HL-60 (cell line): ENCODE measurements around the gene GPC3.
"Not testable (repeated sequence)": the region's sequence is repeated elsewhere in the genome, so short reads cannot be mapped to it uniquely, and the experiment has no call there.

Source experiments
- DNase-seq, 2 experiments: peaks; one replicate each; pipeline ENCODE4 v3.0.0-alpha.2; 2010 to 2020; ENCODE audit warnings: low read depth in 1 of 2, low spot score in 1 of 2
- H3K27ac ChIP-seq: fragments of 250-450 bp; sonication (Bioruptor Pico); replicated peaks from 2 replicates; pipeline ENCODE4 v1.5.1; 2020; ENCODE audit warnings: mild to moderate bottlenecking, moderate library complexity
- H3K27me3 ChIP-seq: fragments of 250-450 bp; sonication (Bioruptor Pico); 2 replicates; pipeline ENCODE4 v1.5.1; 2021; ENCODE audit warnings: mild to moderate bottlenecking, moderate library complexity; ENCODE audit not compliant: insufficient read depth, poor library complexity, severe bottlenecking
- H3K4me3 ChIP-seq: replicated peaks from 2 replicates; pipeline ENCODE4 v1.5.1; 2011; ENCODE audit warnings: mild to moderate bottlenecking, control low read depth, low read length; ENCODE audit not compliant: insufficient read depth
- GABPA ChIP-seq: IDR thresholded peaks from 2 replicates; pipeline ENCODE4 v1.6.1; 2012; ENCODE audit warnings: low read depth
- POLR2AphosphoS5 ChIP-seq: IDR thresholded peaks from 2 replicates; pipeline ENCODE4 v1.6.1; 2012; ENCODE audit warnings: low read depth
- SPI1 ChIP-seq: IDR thresholded peaks from 2 replicates; pipeline ENCODE4 v1.6.1; 2012; ENCODE audit warnings: low read depth, mild to moderate bottlenecking, borderline replicate concordance
- TF ChIP-seq, protein P1 (sequence below): IDR thresholded peaks from 2 replicates; pipeline ENCODE4 v1.6.1; 2012; ENCODE audit warnings: low read depth; ENCODE audit not compliant: insufficient replicate concordance
- TF ChIP-seq, protein P2 (sequence below): IDR thresholded peaks from one replicate; pipeline ENCODE4 v1.5.1; 2011; ENCODE audit warnings: low read length, control low read depth, inconsistent platforms; ENCODE audit not compliant: insufficient read depth

Gene GPC3

DNA sequence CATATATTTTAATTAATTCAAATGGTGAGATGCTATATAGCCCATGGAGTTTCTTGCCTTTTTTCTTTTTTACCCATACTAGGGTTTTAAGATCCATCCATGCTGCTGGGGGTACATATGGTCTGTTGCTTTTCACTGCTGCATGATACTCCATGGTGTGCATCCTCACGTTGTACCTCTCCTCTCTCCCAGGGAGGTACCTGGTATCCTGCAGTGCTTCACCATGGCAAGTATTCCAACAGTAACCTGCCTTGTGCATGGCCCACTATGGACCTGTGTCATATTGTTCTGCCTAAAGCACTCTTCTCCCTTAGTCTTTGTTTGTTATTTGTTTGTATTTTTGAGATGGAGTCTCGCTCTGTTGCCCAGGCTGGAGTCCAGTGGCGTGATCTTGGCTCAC, 455.8 kb downstream of the GPC3 start:
- no peaks in the 10 kb centered on the region for H3K27me3 ChIP-seq
- TF ChIP-seq SPI1 (no peak), GABPA (no peak), POLR2AphosphoS5 (no peak)
- TF ChIP-seq, protein P1, sequence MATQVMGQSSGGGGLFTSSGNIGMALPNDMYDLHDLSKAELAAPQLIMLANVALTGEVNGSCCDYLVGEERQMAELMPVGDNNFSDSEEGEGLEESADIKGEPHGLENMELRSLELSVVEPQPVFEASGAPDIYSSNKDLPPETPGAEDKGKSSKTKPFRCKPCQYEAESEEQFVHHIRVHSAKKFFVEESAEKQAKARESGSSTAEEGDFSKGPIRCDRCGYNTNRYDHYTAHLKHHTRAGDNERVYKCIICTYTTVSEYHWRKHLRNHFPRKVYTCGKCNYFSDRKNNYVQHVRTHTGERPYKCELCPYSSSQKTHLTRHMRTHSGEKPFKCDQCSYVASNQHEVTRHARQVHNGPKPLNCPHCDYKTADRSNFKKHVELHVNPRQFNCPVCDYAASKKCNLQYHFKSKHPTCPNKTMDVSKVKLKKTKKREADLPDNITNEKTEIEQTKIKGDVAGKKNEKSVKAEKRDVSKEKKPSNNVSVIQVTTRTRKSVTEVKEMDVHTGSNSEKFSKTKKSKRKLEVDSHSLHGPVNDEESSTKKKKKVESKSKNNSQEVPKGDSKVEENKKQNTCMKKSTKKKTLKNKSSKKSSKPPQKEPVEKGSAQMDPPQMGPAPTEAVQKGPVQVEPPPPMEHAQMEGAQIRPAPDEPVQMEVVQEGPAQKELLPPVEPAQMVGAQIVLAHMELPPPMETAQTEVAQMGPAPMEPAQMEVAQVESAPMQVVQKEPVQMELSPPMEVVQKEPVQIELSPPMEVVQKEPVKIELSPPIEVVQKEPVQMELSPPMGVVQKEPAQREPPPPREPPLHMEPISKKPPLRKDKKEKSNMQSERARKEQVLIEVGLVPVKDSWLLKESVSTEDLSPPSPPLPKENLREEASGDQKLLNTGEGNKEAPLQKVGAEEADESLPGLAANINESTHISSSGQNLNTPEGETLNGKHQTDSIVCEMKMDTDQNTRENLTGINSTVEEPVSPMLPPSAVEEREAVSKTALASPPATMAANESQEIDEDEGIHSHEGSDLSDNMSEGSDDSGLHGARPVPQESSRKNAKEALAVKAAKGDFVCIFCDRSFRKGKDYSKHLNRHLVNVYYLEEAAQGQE: no peak
- TF ChIP-seq, protein P2, sequence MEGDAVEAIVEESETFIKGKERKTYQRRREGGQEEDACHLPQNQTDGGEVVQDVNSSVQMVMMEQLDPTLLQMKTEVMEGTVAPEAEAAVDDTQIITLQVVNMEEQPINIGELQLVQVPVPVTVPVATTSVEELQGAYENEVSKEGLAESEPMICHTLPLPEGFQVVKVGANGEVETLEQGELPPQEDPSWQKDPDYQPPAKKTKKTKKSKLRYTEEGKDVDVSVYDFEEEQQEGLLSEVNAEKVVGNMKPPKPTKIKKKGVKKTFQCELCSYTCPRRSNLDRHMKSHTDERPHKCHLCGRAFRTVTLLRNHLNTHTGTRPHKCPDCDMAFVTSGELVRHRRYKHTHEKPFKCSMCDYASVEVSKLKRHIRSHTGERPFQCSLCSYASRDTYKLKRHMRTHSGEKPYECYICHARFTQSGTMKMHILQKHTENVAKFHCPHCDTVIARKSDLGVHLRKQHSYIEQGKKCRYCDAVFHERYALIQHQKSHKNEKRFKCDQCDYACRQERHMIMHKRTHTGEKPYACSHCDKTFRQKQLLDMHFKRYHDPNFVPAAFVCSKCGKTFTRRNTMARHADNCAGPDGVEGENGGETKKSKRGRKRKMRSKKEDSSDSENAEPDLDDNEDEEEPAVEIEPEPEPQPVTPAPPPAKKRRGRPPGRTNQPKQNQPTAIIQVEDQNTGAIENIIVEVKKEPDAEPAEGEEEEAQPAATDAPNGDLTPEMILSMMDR: no peak
- DNase-seq: no peak
- no peak overlapping the region for H3K27ac ChIP-seq
- no peak overlapping the region for H3K4me3 ChIP-seq

DNA sequence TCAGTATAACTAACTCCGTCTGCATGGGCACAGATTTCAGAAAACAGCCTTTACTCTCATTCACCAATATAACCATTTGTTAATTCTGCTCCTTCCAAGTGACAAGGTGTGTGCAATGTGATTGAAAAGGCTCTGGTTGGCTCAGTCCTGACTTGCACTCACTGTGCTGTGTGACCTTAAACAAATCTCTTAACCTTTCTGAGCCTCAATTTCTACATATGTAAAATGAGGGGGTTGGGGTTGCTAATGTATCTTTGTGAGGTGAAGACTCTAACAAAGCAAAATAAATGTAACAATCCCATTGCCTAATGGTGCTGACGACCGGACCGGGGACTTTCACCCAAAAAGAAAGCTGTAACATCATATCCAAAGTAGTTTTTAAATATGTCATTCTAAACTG, 457.6 kb downstream of the GPC3 start:
- no peaks in the 10 kb centered on the region for H3K27me3 ChIP-seq
- TF ChIP-seq GABPA: no peak
- TF ChIP-seq POLR2AphosphoS5: no peak
- TF ChIP-seq, protein P1: no peak
- no peak for TF ChIP-seq SPI1
- TF ChIP-seq, protein P2: no peak
- no peak overlapping the region for H3K27ac ChIP-seq
- no peak for DNase-seq
- no peak overlapping the region for H3K4me3 ChIP-seq

- Histone ChIP-seq H3K27ac (no peak overlapping the region), H3K27me3 (no peaks in the 10 kb centered on the region), H3K4me3 (no peak overlapping the region)
- no peak for DNase-seq
- TF ChIP-seq, protein P2: no peak
- TF ChIP-seq, protein P1: no peak
- TF ChIP-seq GABPA (no peak), SPI1 (no peak), POLR2AphosphoS5 (no peak)
Observed at GRCh38 chrX:133527415-133527814, 458.0 kb downstream of the GPC3 start.

- not testable (repeated sequence) for H3K27me3 ChIP-seq, H3K4me3 ChIP-seq, H3K27ac ChIP-seq, DNase-seq
Observed at GRCh38 chrX:133526773-133527172, 458.6 kb downstream of the GPC3 start.
